Activated CD4-positive, alpha-beta T cell treated with anti-CD3 and anti-CD28 coated beads for 24 hours (primary cell): ENCODE measurements around the gene SPTB.

Experiments
- DNase-seq, 2 donors: peaks; one replicate each; pipeline ENCODE4 v3.0.0-alpha.2; 2020; ENCODE audit warnings: low read depth in 2 of 2

Gene SPTB

GRCh38 chr14:64766430-64767151, 113.1 kb downstream of the SPTB start:
- no peak for DNase-seq

GRCh38 chr14:64765740-64766302, 113.9 kb downstream of the SPTB start:
- no peak for DNase-seq

- peak; percentile 50 to 52 for DNase-seq
Observed at GRCh38 chr14:64764641-64765520, 114.8 kb downstream of the SPTB start.

- DNase-seq = no peak
Observed at GRCh38 chr14:64763801-64764621, 115.7 kb downstream of the SPTB start.

GRCh38 chr14:64763085-64763782, 116.5 kb downstream of the SPTB start:
- no peak for DNase-seq

- peak in 1 of 2 donors; percentile 19 for DNase-seq
Observed at GRCh38 chr14:64762044-64763034, 117.4 kb downstream of the SPTB start.

GRCh38 chr14:64761441-64762043, 118.2 kb downstream of the SPTB start:
- DNase-seq = no peak

GRCh38 chr14:64760916-64761315, 118.8 kb downstream of the SPTB start:
- no peak for DNase-seq

GRCh38 chr14:64760146-64760755, 119.5 kb downstream of the SPTB start:
- DNase-seq = peak; percentile 41 to 58

GRCh38 chr14:64759555-64759938, 120.2 kb downstream of the SPTB start:
- no peak for DNase-seq

- DNase-seq = no peak
Observed at GRCh38 chr14:64758691-64759554, 120.8 kb downstream of the SPTB start.

GRCh38 chr14:64758025-64758521, 121.6 kb downstream of the SPTB start:
- DNase-seq = no peak

- no peak for DNase-seq
Observed at GRCh38 chr14:64757601-64758000, 122.1 kb downstream of the SPTB start.

GRCh38 chr14:64756712-64757111, 123.0 kb downstream of the SPTB start:
- no peak for DNase-seq

- DNase-seq = peak; percentile 10 to 32
Observed at GRCh38 chr14:64755781-64756221, 123.9 kb downstream of the SPTB start.

GRCh38 chr14:64754685-64755084, 125.0 kb downstream of the SPTB start:
- no peak for DNase-seq

- no peak for DNase-seq
Observed at GRCh38 chr14:64753999-64754398, 125.7 kb downstream of the SPTB start.

- DNase-seq = no peak
Observed at GRCh38 chr14:64753374-64753773, 126.3 kb downstream of the SPTB start.
